K562 (cell line): ENCODE data around the gene GLIS1. TPM values are rescaled to one million over a fixed set of nuclear protein-coding genes. Genes with fewer than 3 reads are reported as not detected.

Experiments used
- ATAC-seq: fragments of 200-7000 bp; cut with Tn5 transposase; 3 replicates; pipeline ENCODE4 v1.9.1; 2020; ENCODE audit warnings: moderate library complexity
- BruUV-seq: library from RNA; stranded (reverse); fragments of 400-500 nt; replicated peaks from 2 replicates; lab custom pipeline; 2021; lab: Mats Ljungman, UMichigan
- CTCF ChIA-PET: fragments of 300-600 bp; formaldehyde crosslinking; extraction: SDS; loops from one replicate; lab custom pipeline; 2021; ENCODE audit warnings: low intra/inter-chr PET ratio; lab: Yijun Ruan, JAX
- POLR2A ChIA-PET: fragments of 300-600, 350-650 bp; sonication (Branson Sonifier 250); formaldehyde crosslinking; extraction: SDS; loops from one replicate; lab custom pipeline; 2021; ENCODE audit warnings: antibody characterized with exemption, inconsistent platforms; lab: Yijun Ruan, JAX
- DNase-seq, 4 experiments: peaks; one replicate each; pipeline versions ENCODE4 v3.0.0 to v3.0.0-alpha.2; 2011 to 2018; ENCODE audit warnings: low spot score in 3 of 4, mixed read lengths in 3 of 4; ENCODE audit errors: extremely low read depth in 1 of 4
- FAIRE-seq: peaks from 2 replicates; lab custom pipeline; 2011; peaks lifted over from hg19 to GRCh38; lab: Jason Lieb, UNC
- H2AFZ ChIP-seq: 2 replicates; pipeline ENCODE4 v1.6.0; 2011; ENCODE audit warnings: low read depth, low read length, control low read depth, inconsistent platforms
- H3K27ac ChIP-seq: fragments of 200-600 bp; 3 replicates; pipeline ENCODE4 v1.8.0; 2011; ENCODE audit warnings: low read depth, mild to moderate bottlenecking, control low read depth, inconsistent platforms, low read length, moderate library complexity, mixed read lengths; ENCODE audit errors: extremely low read depth
- H3K27me3 ChIP-seq, 2 experiments: fragments of 300-600 bp in 1 of 2; 2 replicates in 1 of 2; 3 replicates in 1 of 2; pipeline versions ENCODE4 v1.6.0 to v1.8.0; 2011; ENCODE audit warnings: inconsistent platforms in 2 of 2, low read length in 2 of 2, mild to moderate bottlenecking in 1 of 2, mixed read lengths in 1 of 2, moderate library complexity in 1 of 2; ENCODE audit not compliant: control insufficient read depth in 2 of 2, insufficient read depth in 2 of 2
- H3K36me3 ChIP-seq: fragments of 300-600 bp; 3 replicates; pipeline ENCODE4 v1.8.0; 2011; ENCODE audit warnings: mild to moderate bottlenecking, low read length, inconsistent platforms; ENCODE audit not compliant: control insufficient read depth, insufficient read depth
- H3K4me1 ChIP-seq, 2 experiments: fragments of 200-600 bp in 1 of 2; replicated peaks in 1 of 2; 2 replicates in 1 of 2; 3 replicates in 1 of 2; pipeline versions ENCODE4 v1.5.1 to v1.8.0; 2011; ENCODE audit warnings: inconsistent platforms in 2 of 2, low read length in 2 of 2, mild to moderate bottlenecking in 1 of 2, mixed read lengths in 1 of 2, moderate library complexity in 1 of 2; ENCODE audit not compliant: control insufficient read depth in 2 of 2, insufficient read depth in 2 of 2
- H3K4me2 ChIP-seq: 2 replicates; pipeline ENCODE4 v1.6.1; 2011; ENCODE audit warnings: low read length, control low read depth, inconsistent platforms, mixed read lengths; ENCODE audit not compliant: insufficient read depth
- H3K4me3 ChIP-seq: fragments of 200-600 bp; sonication (generic), shearing (Covaris generic); 2 replicates; pipeline ENCODE4 v1.5.1; 2016; ENCODE audit warnings: control low read depth, inconsistent platforms
- H3K79me2 ChIP-seq: fragments of 200-600 bp; 3 replicates; pipeline ENCODE4 v1.8.0; 2011; ENCODE audit warnings: low read length, inconsistent platforms; ENCODE audit not compliant: control insufficient read depth, insufficient read depth
- H3K9ac ChIP-seq, 2 experiments: 2 replicates each; pipeline versions ENCODE4 v1.6.0 to v1.6.1; 2011; ENCODE audit warnings: low read depth in 2 of 2, low read length in 2 of 2, control low read depth in 1 of 2, inconsistent platforms in 1 of 2, mild to moderate bottlenecking in 1 of 2, mixed read lengths in 1 of 2; ENCODE audit not compliant: insufficient read depth in 1 of 2
- H3K9me1 ChIP-seq: one replicate; pipeline ENCODE4 v1.6.0; 2011; ENCODE audit warnings: inconsistent platforms, mild to moderate bottlenecking, low read length, moderate library complexity; ENCODE audit not compliant: control insufficient read depth, insufficient read depth
- H3K9me3 ChIP-seq: replicated peaks from 2 replicates; pipeline ENCODE4 v1.5.1; 2011; ENCODE audit warnings: low read depth, low read length, inconsistent platforms; ENCODE audit not compliant: control insufficient read depth, insufficient read depth
- H4K20me1 ChIP-seq: replicated peaks from 2 replicates; pipeline ENCODE4 v1.6.1; 2011; ENCODE audit warnings: low read length, inconsistent platforms, mixed read lengths; ENCODE audit not compliant: control insufficient read depth, insufficient read depth
- CBFB ChIP-seq: sonication (generic); formaldehyde crosslinking; IDR thresholded peaks from 2 replicates; pipeline ENCODE4 v1.4.0; 2020; ENCODE audit warnings: mild to moderate bottlenecking, missing genetic modification reagents
- NFATC3 ChIP-seq: fragments of 450-650 bp; IDR thresholded peaks from 2 replicates; pipeline ENCODE4 v1.6.1; 2017; ENCODE audit warnings: mild to moderate bottlenecking
- WGBS: fragments of 100-300 bp; shearing (Covaris generic); methylation state at CpG from one replicate; pipeline ENCODE4 v1.1.6; 2016; ENCODE audit warnings: low coverage, mixed read lengths; ENCODE audit not compliant: insufficient coverage; ENCODE audit errors: missing lambda C conversion rate; 5-methylcytosine and 5-hydroxymethylcytosine counted together
- in situ Hi-C: fragments of 300-500 bp; cut with MboI; formaldehyde crosslinking; loops from 4 replicates; pipeline ENCODE4 v1.15.0; 2018; ENCODE audit warnings: inconsistent platforms, mixed read lengths
- intact Hi-C: fragments of 100-400 bp; cut with micrococcal nuclease; formaldehyde crosslinking; loops from 2 replicates; pipeline ENCODE4 v1.14.2; 2022
- polyA plus RNA-seq, 8 experiments: library from polyadenylated mRNA; depleted of rRNA in 4 of 8; stranded (reverse) in 5 of 8; unstranded in 3 of 8; fragments of >200 nt; fragmentation: Nextera tagmentation in 2 of 8; fragmentation: Illumina TruSeq in 1 of 8; extraction: Ambion mirVana in 2 of 8; extraction: Trizol in 1 of 8; gene quantifications; 2 replicates each; pipeline versions ENCODE4 v1.2.1 to v1.2.3, GENCODE V29; 2011 to 2014; ENCODE audit warnings: inconsistent platforms in 1 of 8, missing spikeins in 1 of 8
- total RNA-seq, 7 experiments: library from RNA; depleted of rRNA in 6 of 7; stranded (reverse); fragments of >200 nt in 6 of 7; fragmentation: Illumina TruSeq in 2 of 7; extraction: Trizol in 2 of 7; gene quantifications; 2 replicates each; pipeline versions ENCODE4 v1.2.1 to v1.2.3, GENCODE V29; 2011 to 2021; ENCODE audit warnings: low replicate concordance in 1 of 7
- TF ChIP-seq, protein P1 (sequence below): fragments of 250-450 bp; sonication (Bioruptor Pico); IDR thresholded peaks from 2 replicates; pipeline ENCODE4 v1.9.0; 2021; ENCODE audit warnings: mild to moderate bottlenecking, inconsistent platforms

Gene GLIS1
- total and polyA plus RNA-seq, 9 of the 15 experiments (the other 6 are each of a cell fraction or from before 2014, with no cell fraction given) = not detected

DNA sequence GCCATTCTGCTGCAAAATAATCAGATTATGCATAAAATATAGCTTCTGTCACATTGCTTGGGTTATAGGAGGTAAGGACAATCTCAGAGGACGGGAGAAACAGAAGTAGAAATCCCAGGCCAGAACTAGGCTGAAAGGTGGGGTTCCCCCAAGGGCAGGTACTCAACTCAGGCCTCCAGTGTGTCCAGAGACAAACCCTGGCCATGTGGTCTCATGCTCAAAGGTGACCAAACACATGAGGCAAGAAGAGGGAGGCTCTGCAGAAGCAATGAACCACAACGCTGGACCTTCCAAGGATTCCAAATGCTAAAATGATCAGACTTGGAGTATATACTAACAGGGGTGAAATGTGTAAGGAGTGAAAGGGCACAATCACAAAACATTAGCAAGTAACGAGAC, 176.0 kb downstream of the GLIS1 start:
- Histone ChIP-seq H2AFZ (no peak overlapping the region), H3K27ac (no peak overlapping the region), H3K4me3 (no peak overlapping the region), H3K36me3 (no peaks in the 10 kb centered on the region), H3K4me1 (peaks cover 0 to 3% of the 10 kb centered on the region in 2 experiments; a peak in 1 of 5 replicates), H3K9me1 (no peaks in the 10 kb centered on the region), H3K4me2 (no peak overlapping the region), H3K79me2 (no peaks in the 10 kb centered on the region), H3K9me3 (no peaks in the 10 kb centered on the region), H3K27me3 (peaks cover 11 to 38% of the 10 kb centered on the region in 2 experiments), H3K9ac (no peak overlapping the region), H4K20me1 (no peaks in the 10 kb centered on the region; the same call in 1 of the 2 replicates)
- 2% methylated on average over 3 of the region's 3 CpGs for whole genome bisulfite sequencing
- TF ChIP-seq CBFB (no peak), NFATC3 (no peak)
- TF ChIP-seq, protein P1, sequence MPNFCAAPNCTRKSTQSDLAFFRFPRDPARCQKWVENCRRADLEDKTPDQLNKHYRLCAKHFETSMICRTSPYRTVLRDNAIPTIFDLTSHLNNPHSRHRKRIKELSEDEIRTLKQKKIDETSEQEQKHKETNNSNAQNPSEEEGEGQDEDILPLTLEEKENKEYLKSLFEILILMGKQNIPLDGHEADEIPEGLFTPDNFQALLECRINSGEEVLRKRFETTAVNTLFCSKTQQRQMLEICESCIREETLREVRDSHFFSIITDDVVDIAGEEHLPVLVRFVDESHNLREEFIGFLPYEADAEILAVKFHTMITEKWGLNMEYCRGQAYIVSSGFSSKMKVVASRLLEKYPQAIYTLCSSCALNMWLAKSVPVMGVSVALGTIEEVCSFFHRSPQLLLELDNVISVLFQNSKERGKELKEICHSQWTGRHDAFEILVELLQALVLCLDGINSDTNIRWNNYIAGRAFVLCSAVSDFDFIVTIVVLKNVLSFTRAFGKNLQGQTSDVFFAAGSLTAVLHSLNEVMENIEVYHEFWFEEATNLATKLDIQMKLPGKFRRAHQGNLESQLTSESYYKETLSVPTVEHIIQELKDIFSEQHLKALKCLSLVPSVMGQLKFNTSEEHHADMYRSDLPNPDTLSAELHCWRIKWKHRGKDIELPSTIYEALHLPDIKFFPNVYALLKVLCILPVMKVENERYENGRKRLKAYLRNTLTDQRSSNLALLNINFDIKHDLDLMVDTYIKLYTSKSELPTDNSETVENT (CRISPR knock-in tag) = no peak
- CTCF ChIA-PET = no interaction called here
- ATAC-seq (no peak), FAIRE-seq (no peak), DNase-seq (no peak)
- BruUV-seq = no TSS peak
- POLR2A ChIA-PET = interaction anchor here (0.6 kb wide), 1 partner anchor 55 kb away, joined by 4 read pairs; no protein-coding TSS in a partner anchor
- intact Hi-C loops = no loop called here
- in situ Hi-C loops = no loop called here
